ENCODE results near the gene DCTN3.
"Not testable (repeated sequence)": the region's sequence is repeated elsewhere in the genome, so short reads cannot be mapped to it uniquely, and the experiment has no call there.

DCTN3 gene

DNA sequence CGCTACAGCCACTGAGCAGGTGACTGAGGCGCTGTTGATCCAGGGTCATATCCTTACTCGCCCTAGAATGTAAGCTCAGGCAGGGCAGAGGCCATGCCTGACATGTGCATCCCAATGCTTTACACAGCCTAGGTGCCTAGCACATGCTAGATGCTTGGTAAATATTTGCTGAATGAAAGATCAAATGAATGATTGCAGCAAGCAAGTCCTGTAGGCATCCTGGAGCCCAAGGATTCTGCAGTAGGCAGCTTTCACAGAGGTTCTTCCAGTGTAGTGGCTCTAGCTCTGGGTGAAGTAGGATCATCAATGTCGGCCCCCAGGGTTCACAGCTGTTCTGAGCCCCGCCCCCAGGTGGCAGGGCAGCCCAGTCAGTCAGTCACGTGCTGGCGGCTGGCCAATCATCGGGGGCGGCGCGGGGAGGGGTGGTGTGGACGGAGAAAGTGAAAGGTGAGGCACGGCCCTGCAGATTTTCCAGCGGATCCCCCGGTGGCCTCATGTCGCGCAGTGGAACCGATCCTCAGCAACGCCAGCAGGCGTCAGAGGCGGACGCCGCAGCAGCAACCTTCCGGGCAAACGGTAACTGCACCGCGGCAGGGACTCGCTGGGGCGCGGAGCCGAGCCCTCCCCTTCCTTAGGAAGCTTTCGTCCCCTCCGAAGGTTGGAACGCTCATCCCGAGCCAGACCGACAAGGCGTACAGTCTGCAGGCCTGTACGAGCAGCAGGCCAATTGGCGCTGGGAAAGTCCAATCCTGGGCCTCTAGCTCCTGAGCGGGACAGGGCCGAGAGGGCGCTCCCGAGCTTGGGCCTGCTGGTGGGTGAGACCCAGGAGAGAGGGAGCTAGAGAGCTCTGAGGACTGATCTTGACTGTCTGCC, 26.2 kb upstream of the DCTN3 start, which contains the start of gene GALT:
Gene GALT (plus strand): TSS at position 465 of the 873 bp plus-strand sequence. CDS start 30 bp downstream, at position 495.
- peak; percentile 97 for DNase-seq (ENCODE audit: low read depth)

DNA sequence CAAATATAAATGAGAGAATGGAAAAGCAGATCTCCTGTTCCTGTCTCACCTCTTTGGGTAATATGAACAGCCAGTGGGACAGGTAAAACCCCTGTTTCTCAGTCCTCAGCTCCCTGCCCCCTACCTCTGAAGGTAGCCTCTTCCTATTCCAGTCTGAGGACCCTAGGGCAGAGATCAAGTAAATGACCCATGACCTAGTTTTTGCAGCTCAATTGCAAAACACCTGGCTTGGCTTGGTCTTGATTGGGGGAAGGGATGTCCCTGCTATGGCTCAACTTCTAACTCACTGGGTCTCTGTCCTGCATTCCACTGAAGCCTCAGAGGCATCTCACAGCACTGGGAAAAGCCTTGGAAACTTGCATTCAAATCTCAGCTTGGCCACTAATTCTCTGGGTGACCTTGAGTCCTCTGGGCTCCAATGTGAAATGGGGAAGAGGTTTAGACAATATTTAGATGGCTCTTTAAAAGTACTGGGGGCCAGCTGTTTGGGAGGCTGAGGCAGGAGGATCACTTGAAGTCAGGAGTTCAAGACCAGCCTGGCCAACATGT, 24.5 kb upstream of the DCTN3 start:
- no peak for DNase-seq (ENCODE audit: low read depth)

DNA sequence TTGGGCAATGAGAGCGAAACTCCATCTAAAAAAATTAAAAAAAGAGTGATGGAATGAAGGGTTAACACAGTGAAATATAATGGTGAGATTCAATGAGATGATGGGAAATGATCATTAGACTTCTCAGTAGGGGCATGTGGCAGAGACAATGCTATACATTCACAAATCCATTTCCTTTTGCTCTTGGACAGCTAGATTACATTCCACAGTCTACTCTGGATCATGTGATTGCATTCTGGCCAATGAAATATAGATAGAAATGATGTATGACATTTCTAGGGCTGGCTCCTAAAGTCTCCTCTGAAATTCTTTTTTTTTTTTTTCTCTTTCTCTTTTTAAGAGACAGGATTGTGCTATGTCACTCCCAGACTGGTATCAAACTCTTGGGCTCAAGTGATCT, 22.4 kb upstream of the DCTN3 start:
- DNase-seq (ENCODE audit: low read depth), result no peak

DNA sequence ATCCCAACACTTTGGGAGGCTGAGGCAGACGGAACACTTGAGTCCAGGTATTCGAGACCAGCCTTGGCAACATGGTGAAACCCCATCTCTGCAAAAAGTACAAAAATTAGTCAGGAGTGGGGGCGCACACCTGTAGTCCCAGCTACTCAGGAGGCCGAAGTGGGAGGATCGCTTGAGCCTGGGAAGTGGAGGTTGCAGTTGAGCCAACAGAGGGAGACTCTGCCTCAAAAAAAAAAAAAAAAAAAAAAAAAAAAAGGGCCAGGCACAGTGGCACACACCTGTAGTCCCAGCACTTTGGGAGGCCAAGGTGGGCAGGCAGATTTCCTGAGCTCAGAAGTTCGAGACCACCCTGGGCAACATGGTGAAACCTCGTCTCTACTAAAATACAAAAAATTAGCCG, 19.0 kb upstream of the DCTN3 start:
- not testable (repeated sequence) for DNase-seq (ENCODE audit: low read depth)

DNA sequence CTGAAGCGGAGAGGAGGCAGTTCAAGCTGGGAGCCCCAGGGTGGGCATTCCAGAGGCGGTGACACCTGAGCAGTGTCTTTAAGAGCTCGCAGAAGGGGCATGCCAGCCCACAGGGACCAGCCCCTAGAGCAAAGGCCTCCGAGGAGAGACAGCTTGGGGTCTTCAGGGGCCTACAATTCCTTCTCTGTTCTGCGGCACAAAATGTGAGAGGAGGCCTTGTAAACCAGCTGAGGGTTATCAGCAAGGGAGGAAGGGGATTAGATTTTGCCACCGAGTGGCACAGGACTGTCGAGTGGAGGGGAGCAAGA, 17.8 kb upstream of the DCTN3 start:
- no peak for DNase-seq (ENCODE audit: low read depth)

DNA sequence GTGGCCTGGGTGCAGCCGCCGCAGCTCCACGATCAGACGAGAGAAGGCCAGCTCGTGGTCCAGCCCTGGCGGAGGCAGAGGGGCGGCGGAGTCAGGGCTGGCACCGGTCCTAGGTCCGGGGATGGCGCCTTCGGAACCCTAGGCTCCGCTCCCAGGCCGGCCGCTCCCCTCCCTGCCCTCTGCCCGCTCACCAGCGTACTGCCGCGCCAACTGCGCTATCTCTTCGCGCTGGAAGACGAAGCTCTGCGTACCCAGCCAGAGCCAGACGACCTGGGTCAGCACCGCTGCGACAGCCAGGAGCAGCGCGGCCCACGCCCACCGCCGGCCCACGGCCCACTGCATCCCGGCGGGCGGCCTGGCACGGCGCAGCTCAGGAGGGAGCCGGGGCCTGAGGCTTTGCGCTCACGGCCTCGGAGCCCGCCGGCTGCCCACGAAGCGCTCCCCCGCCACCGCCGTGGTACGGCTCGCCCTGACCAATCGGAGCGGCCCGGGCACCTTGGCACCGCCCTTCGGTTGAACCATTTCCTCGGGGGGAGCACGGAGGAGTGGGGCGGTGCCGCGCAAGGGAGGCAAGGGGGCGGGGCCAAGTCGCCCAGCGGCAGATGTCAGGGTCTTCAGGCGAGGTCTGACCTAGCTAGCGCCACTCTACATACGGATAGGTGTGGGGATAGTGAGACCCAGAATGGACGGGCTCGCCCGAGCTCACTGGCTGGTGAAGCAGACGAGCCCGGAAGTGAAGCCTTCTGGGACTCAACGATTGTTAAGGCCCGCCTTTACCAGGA, 17.3 kb upstream of the DCTN3 start, which contains the start of gene SIGMAR1:
Gene SIGMAR1 (minus strand): TSS at position 432 of the 782 bp plus-strand sequence. CDS start 90 bp downstream, at position 342.
- DNase-seq (ENCODE audit: low read depth), result peak; percentile 93

DNA sequence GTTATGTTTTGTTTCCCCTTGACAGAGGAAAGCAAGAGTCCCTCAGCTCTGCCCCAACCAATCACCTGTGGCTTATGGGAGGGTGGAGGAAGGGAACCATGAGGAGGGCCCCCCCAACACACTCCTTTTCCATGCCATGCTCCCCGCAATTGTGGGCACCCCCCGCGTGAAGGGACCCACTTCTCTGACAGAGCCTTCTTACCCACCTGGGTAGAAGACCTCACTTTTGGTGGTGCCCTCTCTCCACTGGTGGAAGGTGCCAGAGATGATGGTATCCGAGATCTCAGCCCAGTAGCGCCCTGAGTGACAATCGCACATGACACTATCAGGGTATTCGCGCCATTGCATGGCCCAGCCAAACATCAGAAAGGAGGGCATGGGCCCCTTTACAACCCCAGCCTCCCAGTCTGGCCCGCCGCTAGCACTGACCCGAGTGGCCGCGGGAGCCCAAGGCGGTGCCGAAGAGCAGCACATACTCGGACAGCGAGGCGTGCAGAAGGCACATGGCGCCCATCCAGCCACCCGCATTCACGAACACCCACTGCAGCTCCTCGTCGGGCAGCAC, 16.6 kb upstream of the DCTN3 start:
- no peak for DNase-seq (ENCODE audit: low read depth)

DNA sequence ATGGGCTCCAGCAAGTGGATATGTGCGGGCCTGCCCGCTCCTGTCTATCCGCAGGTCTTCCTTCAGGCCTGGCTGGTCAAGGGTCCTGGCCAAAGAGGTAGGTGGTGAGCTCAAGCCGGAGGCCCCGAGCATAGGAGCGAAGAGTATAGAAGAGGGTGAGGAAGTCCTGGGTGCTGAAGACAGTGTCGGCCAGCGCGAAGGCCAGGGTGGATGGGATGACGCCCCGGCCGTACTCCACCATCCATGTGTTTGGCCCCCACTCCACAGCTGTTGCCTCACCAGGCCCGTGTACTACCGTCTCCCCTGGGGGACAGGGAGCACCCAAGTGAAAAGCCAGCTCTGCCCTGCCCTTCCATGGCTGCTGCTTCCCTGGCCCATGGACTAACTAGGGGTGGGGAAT, 15.3 kb upstream of the DCTN3 start:
- no peak for DNase-seq (ENCODE audit: low read depth)

DNA sequence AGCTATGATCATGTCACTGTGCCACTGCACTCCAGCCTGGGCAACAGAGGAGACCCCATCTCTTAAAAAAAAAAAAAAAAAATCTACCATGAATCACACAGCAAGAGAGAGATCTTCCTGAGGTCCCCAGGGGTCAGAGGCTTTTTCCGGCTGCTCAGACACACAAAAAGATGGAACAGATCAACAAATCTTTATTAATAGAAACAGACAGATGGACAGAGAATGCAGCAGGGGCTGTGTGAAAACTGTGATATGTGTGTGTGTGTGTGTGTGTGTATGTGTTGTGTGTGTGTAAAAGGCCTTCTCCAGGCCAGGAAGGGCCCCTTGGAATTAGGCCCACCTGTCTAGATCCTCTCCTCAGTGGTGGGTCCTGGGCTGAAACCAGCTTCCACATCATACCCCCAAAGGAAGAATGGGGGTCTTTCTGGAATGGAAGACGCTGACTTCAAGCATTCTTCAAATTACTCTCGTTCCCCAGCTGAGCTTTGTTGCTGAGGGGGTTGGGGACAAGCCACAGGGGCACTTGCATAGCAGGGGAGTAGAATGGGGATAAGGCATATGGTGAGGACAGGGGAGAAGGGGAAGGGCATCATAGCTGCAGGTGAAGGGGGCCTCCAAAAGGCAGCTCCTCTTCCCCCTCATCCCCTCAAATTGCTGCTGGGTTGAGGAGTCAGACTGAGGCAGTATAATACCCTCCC, 14.4 kb upstream of the DCTN3 start:
- DNase-seq (ENCODE audit: low read depth), result no peak

DNA sequence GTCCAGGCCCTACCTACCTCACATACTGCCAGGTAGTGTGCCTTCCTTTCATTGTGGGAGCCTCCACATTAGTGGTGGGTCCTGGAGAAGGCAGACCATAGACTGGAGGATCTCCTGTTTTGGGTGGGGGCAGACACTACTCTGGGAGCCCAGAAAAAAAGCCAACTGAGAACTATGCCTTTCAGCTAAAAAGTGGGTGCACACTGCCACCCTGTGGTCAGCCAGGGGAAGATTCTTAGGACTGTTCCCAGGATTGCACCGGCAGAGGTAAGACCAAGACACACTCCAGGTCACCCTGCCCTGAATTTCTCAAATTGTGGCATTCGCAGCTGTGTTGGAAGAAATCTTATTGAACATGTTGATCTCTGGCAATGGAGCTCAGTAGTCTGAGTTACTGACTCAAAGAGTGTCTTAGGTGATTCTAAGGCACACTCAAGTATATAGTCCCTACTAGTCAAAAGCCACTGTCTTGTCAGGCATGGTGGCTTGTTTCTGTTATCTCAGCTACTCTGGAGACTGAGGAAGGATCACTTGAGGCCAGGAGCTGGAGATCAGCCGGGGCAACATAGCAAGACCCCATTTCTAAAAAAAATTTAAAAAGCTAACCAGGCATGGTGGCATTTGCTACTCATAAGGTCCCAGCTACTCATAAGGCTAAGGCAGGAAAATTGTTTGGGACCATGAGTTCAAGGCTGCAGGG, 13.7 kb upstream of the DCTN3 start:
- DNase-seq (ENCODE audit: low read depth), result peak; percentile 60

DNA sequence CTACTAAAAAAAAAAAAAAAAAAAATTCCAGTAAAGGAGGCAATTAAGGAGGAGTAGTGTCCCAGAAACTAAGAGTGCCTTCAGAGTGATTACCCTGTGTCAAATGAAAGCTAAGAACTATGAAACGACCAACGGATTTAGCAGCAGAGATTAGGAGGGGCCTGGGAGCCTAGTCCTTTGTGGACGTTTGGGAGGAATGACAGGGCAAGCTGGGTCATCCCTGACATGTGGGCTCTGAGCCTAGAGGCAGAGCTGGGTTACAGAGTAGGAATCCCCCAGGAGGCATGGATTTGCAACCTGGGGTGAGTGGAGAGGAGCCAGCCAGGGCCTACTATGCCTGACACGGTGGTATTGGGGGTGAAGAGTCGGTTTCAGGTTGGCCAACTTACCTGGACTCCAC, 12.9 kb upstream of the DCTN3 start:
- DNase-seq (ENCODE audit: low read depth), result no peak

DNA sequence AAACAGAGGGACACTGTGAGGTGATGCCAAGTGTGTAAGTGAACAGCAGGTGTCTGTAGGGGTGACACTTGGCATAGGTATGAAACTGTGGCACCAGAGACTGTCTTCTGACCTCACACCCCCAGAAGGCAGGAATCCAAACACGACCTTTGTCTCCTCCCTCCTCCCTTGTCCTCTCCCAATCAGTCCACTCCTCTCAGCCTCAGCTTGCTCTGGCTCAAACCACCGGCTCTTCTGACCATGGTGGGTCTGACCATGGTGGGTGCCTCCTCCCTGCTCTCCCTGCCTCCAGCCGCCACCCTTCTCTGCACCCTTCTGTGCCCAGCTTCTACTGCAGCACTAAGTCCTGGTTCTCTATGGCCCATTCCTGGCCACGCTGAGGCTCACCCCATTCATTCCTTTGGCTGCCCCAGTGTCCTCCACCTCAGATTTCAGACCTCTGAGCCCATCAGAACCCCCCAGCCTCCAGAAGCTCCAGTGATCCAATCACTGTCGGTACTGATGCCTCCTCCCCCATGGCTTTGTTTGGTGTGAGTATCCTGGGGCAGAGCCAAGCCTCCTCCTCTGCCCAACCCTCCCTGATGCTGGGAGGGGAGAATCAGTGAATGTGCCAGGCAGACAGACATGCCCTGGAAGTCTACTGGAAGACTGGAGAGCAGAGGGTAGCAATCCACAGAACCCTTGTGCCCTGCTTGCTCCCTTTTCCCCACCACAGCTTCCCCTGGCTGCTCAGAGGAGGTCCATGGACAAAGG, 10.3 kb upstream of the DCTN3 start:
- no peak for DNase-seq (ENCODE audit: low read depth)

DNA sequence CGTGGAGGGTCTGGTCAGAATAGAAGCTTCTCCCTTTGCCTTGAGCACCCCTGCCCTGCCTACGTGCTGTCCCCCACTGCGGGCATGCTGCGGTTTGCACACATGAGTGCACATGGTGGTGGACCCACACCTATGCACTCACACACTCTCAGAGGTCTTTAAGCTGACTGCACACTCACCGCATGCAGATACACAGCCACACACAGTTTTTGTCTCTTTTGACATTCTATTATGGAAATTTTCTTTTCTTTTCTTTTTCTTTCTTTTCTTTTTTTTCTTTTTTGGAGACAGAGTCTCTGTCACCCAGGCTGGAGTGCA, 9.2 kb upstream of the DCTN3 start:
- no peak for DNase-seq (ENCODE audit: low read depth)

DNA sequence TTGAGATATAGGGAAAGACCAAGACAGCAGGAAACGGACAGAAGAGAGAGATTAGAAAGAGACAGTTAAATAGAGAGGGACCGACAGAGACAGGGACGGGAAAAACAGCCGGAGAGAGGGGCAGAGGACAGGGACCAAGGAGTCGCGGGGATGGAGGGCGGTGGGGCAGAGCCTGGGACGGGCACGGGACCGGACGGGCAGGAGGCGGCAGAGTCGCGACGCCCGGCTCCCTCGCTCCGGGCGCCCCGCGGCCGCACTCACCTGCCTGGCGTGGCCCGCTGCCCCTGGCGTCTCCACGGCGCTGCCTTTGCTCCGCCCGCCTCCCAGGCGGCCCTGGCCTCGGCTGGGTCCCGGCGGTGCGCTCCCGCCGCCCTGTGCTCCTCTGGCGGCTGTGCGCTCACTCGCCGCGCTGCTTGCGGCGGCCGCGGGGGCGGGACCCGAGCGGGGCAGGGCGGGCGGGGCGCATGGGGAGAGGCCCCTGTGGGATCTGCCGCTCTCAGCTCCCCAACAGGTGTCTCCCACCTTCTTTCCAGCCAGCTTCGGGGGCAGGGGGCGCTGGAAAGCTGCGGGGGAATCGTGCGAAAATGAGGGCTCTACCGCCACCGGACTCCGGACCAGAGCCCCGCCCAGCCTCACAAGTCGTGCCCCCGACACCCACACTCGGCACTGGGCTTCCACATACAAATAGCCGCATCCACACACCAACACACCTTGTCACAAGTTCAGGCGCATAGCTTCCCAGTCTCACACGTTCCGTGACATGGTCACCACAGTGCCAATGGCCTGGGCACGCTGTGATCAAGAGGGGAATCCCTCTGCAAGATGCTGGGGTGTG, 8.6 kb upstream of the DCTN3 start, which contains the start of gene ARID3C:
Gene ARID3C (minus strand): TSS at position 411 of the 835 bp plus-strand sequence. CDS start 1,052 bp downstream, outside the sequence.
- no peak for DNase-seq (ENCODE audit: low read depth)

DNA sequence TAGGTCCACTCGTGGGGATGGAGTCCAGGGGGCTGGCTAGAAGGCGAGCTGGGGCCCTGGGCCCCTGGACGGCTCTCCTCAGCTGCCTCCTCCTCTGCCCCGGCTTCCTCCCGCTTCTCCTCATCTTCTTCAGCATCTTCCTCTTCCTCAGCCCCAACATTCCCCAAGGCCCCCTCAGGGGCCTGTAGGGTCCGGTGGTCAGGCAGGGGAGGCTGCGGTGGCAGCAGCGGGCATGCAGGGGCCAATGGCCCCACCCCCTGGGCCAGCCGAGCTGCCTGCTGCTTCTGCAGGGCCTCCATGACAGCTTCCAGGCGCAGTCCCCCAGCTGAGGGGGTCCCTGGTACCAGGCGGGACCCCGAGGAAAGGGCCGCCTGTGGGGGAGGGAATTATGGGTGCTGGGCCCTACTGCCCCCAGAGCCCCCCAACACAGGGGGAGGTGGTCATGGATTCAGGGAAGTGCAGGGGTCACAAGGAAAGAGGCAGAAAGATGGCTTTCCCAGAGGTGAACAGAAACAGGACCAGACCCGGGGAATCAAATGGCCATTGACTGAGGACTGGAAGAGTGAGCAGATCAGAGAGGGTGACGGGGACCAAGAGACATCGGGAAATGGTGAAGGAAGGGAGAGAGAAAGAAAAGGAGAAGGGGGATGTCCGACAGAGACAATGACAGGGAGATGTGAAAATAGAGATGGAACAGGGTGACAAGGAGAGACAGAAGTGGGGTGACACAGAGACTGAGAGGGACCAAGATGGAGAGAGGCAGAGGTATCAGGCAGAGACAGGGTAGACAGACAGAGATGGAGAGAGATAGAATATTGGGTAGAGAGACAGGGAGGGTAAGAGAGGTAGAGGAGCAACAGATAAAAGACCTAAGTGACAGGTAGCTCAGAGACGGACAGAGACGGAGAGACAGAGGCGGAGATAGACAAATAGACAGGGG, 7.7 kb upstream of the DCTN3 start:
- DNase-seq (ENCODE audit: low read depth), result no peak

DNA sequence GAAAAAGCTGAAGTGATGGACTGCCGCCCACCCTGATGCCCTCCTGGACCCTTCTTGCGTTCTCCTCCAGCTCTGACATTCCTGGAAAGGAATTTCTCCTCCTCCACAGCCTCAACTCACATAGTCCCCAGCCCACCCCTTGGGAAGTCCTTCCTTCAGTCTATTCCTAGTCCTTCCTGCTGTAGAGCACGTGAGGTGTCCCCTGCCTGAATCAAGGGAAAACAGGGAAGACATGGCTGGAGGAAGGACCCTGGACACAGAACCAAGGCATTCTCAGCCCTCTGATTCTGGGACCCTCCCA, 4.8 kb upstream of the DCTN3 start:
- DNase-seq (ENCODE audit: low read depth), result no peak

DNA sequence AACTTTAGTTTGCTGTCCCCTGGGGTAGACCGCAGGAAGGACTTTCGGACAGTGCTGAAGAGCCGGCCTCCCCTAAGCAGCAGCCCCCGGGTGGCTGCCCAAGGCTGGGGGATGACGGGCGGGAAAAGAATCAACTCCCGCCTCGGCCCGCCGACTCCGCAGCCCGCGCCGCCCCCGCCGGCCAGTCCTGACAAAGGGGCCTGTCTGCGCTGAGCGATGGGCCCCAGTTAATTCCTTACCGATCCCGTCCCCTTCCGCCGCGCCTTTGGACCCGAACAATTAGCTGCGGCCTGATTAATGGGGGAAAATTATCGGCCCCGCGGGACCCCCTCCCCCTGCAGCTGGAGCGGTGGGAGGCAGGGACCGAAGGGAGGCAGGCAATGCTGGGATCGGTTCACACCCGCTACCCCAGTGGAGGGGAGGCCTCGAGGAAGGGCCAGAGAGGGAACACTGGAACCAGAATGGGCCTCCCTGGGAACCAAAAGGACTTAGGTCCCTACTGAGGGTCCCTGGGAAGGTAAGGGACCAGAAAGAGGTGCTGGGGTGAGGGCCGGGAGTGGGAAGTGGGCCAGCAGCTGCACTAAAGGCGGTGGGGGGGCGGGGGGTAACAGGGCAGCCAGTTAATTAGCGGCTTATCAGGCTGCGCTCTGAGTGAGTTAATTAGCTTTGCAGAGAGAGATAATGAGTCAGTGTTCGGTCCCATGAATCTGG, 4.3 kb upstream of the DCTN3 start:
- DNase-seq (ENCODE audit: low read depth), result no peak

All from activated T-cell treated with anti-CD3 and anti-CD28 coated beads for 48 hours (primary cell).